ENCODE results near the gene RHEBL1.

DNA sequence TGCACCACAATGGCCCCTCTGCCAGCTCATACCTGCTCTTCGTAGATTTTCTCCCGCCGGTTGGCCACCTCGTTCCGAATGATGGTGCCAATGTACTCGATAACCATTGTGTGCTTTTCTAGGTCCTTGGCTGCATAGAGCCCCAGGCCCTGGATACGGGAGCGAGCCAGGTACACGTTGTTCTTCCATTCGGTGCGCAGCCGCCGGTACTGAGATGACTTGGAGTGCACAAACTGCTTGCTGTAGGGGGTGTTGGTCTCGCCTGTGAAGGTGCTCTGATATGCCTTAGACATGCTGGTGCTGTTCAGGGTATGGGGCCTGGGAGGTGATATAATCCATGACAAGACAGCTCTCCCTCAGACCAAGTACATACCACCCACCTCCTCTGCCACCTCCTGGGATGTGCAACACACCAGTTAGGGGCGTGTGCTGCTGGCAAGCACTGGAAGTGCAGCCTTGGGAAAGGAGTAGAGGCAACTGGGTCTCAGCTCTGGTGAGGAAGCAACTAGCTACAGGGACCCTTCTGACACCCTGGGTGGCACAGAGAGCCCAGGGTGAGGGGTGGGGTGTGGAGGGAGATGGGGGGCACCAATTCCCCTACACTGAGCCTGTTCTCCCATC is 47.1 kb downstream of the RHEBL1 start:
- TF ChIP-seq, protein P1, sequence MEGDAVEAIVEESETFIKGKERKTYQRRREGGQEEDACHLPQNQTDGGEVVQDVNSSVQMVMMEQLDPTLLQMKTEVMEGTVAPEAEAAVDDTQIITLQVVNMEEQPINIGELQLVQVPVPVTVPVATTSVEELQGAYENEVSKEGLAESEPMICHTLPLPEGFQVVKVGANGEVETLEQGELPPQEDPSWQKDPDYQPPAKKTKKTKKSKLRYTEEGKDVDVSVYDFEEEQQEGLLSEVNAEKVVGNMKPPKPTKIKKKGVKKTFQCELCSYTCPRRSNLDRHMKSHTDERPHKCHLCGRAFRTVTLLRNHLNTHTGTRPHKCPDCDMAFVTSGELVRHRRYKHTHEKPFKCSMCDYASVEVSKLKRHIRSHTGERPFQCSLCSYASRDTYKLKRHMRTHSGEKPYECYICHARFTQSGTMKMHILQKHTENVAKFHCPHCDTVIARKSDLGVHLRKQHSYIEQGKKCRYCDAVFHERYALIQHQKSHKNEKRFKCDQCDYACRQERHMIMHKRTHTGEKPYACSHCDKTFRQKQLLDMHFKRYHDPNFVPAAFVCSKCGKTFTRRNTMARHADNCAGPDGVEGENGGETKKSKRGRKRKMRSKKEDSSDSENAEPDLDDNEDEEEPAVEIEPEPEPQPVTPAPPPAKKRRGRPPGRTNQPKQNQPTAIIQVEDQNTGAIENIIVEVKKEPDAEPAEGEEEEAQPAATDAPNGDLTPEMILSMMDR (tag by site-specific recombination; IDR thresholded peaks at IDR 0.05) = no peak
- TF ChIP-seq ZNF549 (tag by site-specific recombination; IDR thresholded peaks at IDR 0.05) = no peak
